ENCODE results near the gene TCERG1L.
"Not testable (repeated sequence)": the region's sequence is repeated elsewhere in the genome, so short reads cannot be mapped to it uniquely, and the experiment has no call there.

The TCERG1L gene

DNA sequence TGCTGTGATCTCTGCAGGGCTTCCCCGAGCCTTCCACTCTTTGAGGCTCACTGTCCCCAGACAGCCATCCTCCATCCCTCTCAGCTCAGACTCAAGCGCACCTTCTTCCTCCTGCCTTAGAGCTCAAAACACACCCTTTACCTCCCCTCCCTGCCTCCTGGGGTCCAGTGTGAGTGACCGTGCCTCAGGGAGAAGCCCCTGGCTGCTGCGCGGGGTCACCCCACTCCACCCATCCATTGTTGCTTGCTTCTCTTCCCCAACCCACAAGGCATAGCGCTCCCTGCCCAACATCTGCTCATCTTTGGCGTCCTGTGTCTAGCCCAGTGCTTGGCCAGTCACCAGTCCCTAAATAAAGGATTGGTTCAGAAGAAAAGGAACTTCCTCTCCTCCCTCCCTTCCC lies 170.3 kb downstream of the TCERG1L start:
- no peak overlapping the region for H3K4me2 ChIP-seq (ENCODE audit: low read depth, low read length, poor library complexity, severe bottlenecking)
- H3K9me3 ChIP-seq (ENCODE audit: insufficient read depth, low read depth, low read length) = peaks cover 20% of the 10 kb centered on the region; the same call in 1 of the 2 replicates
- no peaks in the 10 kb centered on the region for H3K27me3 ChIP-seq (ENCODE audit: insufficient read depth, low read length, poor library complexity, severe bottlenecking)
- no peak overlapping the region for H3K9ac ChIP-seq (ENCODE audit: low read depth, low read length, poor library complexity, severe bottlenecking)
- no peak overlapping the region for H3K4me3 ChIP-seq (ENCODE audit: low read length, poor library complexity, severe bottlenecking)
- H3K79me2 ChIP-seq (ENCODE audit: insufficient read depth, low read length) = no peaks in the 10 kb centered on the region
- H3K36me3 ChIP-seq (ENCODE audit: insufficient read depth, low read length) = no peaks in the 10 kb centered on the region
- H4K20me1 ChIP-seq (ENCODE audit: insufficient read depth, low read length, poor library complexity, severe bottlenecking) = no peaks in the 10 kb centered on the region
- no peaks in the 10 kb centered on the region for H3K4me1 ChIP-seq (ENCODE audit: insufficient read depth, low read length, poor library complexity, severe bottlenecking)
- no peaks in the 10 kb centered on the region for H3K9me2 ChIP-seq (replicated peaks; ENCODE audit: low read depth, low read length)
- H3F3A ChIP-seq (ENCODE audit: low read depth) = no peaks in the 10 kb centered on the region
- TF ChIP-seq, protein P1, sequence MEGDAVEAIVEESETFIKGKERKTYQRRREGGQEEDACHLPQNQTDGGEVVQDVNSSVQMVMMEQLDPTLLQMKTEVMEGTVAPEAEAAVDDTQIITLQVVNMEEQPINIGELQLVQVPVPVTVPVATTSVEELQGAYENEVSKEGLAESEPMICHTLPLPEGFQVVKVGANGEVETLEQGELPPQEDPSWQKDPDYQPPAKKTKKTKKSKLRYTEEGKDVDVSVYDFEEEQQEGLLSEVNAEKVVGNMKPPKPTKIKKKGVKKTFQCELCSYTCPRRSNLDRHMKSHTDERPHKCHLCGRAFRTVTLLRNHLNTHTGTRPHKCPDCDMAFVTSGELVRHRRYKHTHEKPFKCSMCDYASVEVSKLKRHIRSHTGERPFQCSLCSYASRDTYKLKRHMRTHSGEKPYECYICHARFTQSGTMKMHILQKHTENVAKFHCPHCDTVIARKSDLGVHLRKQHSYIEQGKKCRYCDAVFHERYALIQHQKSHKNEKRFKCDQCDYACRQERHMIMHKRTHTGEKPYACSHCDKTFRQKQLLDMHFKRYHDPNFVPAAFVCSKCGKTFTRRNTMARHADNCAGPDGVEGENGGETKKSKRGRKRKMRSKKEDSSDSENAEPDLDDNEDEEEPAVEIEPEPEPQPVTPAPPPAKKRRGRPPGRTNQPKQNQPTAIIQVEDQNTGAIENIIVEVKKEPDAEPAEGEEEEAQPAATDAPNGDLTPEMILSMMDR (conservative IDR thresholded peaks at IDR 0.05; ENCODE audit: low read length) = no peak
- TF ChIP-seq EZH2phosphoT487 (IDR thresholded peaks at IDR 0.05; ENCODE audit: borderline replicate concordance) = no peak
- no peak overlapping the region for H2AFZ ChIP-seq (ENCODE audit: low read length)

DNA sequence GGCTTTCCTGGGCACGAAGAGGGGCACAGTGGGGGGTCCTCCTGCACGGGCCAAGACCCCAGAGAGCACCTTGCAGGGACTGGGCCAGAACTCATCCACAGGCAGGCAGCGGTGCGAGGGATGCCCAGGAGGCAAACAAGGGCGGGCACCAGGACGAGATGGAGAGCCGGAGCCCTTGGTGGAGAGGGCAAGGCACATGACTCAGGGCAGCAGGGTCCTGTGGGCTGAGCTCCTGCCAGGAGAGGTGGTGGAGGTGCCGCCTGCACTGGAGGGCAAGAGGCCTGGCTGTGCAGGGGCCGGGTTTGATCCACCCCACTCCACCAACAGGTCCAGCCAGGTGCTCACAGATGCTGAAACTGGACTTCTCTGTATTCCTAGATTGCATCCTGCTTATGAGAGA lies 170.9 kb downstream of the TCERG1L start:
- Histone ChIP-seq H3K27me3 (ENCODE audit: insufficient read depth, low read length, poor library complexity, severe bottlenecking) (no peaks in the 10 kb centered on the region), H3K4me1 (ENCODE audit: insufficient read depth, low read length, poor library complexity, severe bottlenecking) (no peaks in the 10 kb centered on the region), H3K36me3 (ENCODE audit: insufficient read depth, low read length) (no peaks in the 10 kb centered on the region), H3K4me3 (ENCODE audit: low read length, poor library complexity, severe bottlenecking) (no peak overlapping the region), H2AFZ (ENCODE audit: low read length) (no peak overlapping the region), H3F3A (ENCODE audit: low read depth) (no peaks in the 10 kb centered on the region), H3K4me2 (ENCODE audit: low read depth, low read length, poor library complexity, severe bottlenecking) (no peak overlapping the region), H3K9ac (ENCODE audit: low read depth, low read length, poor library complexity, severe bottlenecking) (no peak overlapping the region), H4K20me1 (ENCODE audit: insufficient read depth, low read length, poor library complexity, severe bottlenecking) (no peaks in the 10 kb centered on the region), H3K9me3 (ENCODE audit: insufficient read depth, low read depth, low read length) (peaks cover 24% of the 10 kb centered on the region; the same call in 1 of the 2 replicates), H3K79me2 (ENCODE audit: insufficient read depth, low read length) (no peaks in the 10 kb centered on the region), H3K9me2 (replicated peaks; ENCODE audit: low read depth, low read length) (no peaks in the 10 kb centered on the region)
- TF ChIP-seq, protein P1 (conservative IDR thresholded peaks at IDR 0.05; ENCODE audit: low read length) = no peak
- TF ChIP-seq EZH2phosphoT487 (IDR thresholded peaks at IDR 0.05; ENCODE audit: borderline replicate concordance) = no peak

DNA sequence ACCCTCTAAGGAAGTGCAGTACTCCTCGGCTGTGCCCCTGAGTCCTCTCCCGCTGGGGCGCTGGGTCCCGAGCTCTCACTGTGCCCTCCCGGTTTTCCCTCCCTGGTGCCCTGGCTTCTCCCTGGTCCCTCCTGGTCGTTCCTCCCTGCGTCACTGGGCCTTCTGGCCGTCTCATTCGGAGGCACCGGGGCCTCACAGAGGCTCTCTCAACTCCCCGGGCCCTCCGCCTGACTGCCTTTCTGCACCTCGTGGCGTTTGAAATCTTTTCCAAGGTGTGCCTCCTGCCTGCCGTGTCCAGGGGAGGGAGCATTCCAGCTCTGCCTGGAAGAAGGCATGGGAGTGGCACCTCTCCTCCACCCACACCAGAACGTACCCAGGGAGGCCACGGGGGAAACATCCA lies 174.3 kb downstream of the TCERG1L start:
- peaks cover 24% of the 10 kb centered on the region; the same call in 1 of the 2 replicates for H3K9me3 ChIP-seq (ENCODE audit: insufficient read depth, low read depth, low read length)

DNA sequence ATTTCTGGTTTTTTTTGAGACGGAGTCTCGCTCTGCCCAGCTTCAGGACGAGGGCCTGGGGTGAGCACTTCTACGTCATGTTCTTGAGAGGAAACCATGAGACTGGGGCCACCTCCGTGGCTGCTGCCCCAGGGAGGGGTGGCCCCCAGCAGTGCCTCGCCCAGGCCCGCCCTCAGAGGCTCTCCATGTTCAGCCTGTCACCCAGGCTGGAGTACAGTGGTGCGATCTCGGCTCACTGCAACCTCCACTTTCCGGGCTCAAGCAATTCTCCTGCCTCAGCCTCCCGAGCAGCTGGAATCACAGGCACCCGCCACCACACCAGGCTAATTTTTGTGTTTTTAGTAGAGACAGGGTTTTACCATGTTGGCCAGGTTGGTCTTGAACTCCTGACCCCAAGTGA lies 175.2 kb downstream of the TCERG1L start:
- not testable (repeated sequence) for H3K4me3 ChIP-seq (ENCODE audit: low read length, poor library complexity, severe bottlenecking); H3K27me3 ChIP-seq (ENCODE audit: insufficient read depth, low read length, poor library complexity, severe bottlenecking); H3K4me2 ChIP-seq (ENCODE audit: low read depth, low read length, poor library complexity, severe bottlenecking); H3F3A ChIP-seq (ENCODE audit: low read depth); H3K4me1 ChIP-seq (ENCODE audit: insufficient read depth, low read length, poor library complexity, severe bottlenecking); H3K9ac ChIP-seq (ENCODE audit: low read depth, low read length, poor library complexity, severe bottlenecking); H2AFZ ChIP-seq (ENCODE audit: low read length); H3K36me3 ChIP-seq (ENCODE audit: insufficient read depth, low read length); H3K9me2 ChIP-seq (replicated peaks; ENCODE audit: low read depth, low read length); H4K20me1 ChIP-seq (ENCODE audit: insufficient read depth, low read length, poor library complexity, severe bottlenecking); H3K79me2 ChIP-seq (ENCODE audit: insufficient read depth, low read length)
- H3K9me3 ChIP-seq (ENCODE audit: insufficient read depth, low read depth, low read length) = peaks cover 21% of the 10 kb centered on the region; the same call in 1 of the 2 replicates

More for the DNA sequence above, 174.3 kb downstream of the TCERG1L start:
- Histone ChIP-seq H2AFZ (ENCODE audit: low read length) (no peak overlapping the region), H3K27me3 (ENCODE audit: insufficient read depth, low read length, poor library complexity, severe bottlenecking) (no peaks in the 10 kb centered on the region), H3K79me2 (ENCODE audit: insufficient read depth, low read length) (no peaks in the 10 kb centered on the region), H3K9ac (ENCODE audit: low read depth, low read length, poor library complexity, severe bottlenecking) (no peak overlapping the region), H3K4me3 (ENCODE audit: low read length, poor library complexity, severe bottlenecking) (no peak overlapping the region), H3F3A (ENCODE audit: low read depth) (no peaks in the 10 kb centered on the region), H3K4me1 (ENCODE audit: insufficient read depth, low read length, poor library complexity, severe bottlenecking) (no peaks in the 10 kb centered on the region), H3K9me2 (replicated peaks; ENCODE audit: low read depth, low read length) (no peaks in the 10 kb centered on the region), H3K4me2 (ENCODE audit: low read depth, low read length, poor library complexity, severe bottlenecking) (no peak overlapping the region), H4K20me1 (ENCODE audit: insufficient read depth, low read length, poor library complexity, severe bottlenecking) (no peaks in the 10 kb centered on the region), H3K36me3 (ENCODE audit: insufficient read depth, low read length) (no peaks in the 10 kb centered on the region)
- TF ChIP-seq, protein P1 (conservative IDR thresholded peaks at IDR 0.05; ENCODE audit: low read length) = no peak
- TF ChIP-seq EZH2phosphoT487 (IDR thresholded peaks at IDR 0.05; ENCODE audit: borderline replicate concordance) = no peak
